T-helper 2 cell treated with Interferon-gamma antibody and Interleukin-4, amounts not matched to agents 100 ng/mL and 5 ng/mL, for 36 hours (primary cell): ENCODE data around the gene SMIM11. TPM values are rescaled to one million over a fixed set of nuclear protein-coding genes. Genes with fewer than 3 reads are reported as not detected.
"Not testable (repeated sequence)": the region's sequence is repeated elsewhere in the genome, so short reads cannot be mapped to it uniquely, and the experiment has no call there.

Experiments
- intact Hi-C: fragments of 100-400 bp; cut with micrococcal nuclease; formaldehyde crosslinking; loops from one replicate; pipeline ENCODE4 v1.15.1; 2023
- total RNA-seq: library from RNA; stranded (reverse); gene quantifications from 2 replicates; pipeline ENCODE4 v1.2.3, GENCODE V29; 2022

The SMIM11 gene
- total RNA-seq, 1 donor from 2014 or later, result 5.3 TPM

DNA sequence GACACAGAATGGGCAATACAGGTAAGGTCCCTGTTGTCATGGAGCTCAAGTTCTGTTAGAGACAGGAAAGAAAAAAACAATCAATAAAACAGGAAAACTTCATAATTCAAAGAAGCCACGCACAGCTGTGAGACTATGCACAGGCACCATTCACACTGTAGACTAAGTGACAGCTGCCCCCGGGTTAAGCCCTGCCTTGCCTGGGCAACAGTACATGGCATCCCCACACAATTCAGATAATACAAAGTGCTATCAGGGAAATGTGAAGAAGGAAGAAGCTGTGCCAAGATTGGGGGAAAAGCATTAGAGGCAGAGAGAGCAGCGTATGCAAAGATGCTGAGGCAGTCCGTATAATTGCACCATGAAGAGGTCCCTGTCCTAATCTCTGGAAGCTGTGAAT, 20.5 kb upstream of the SMIM11 start:
- intact Hi-C loops, result no loop called here

DNA sequence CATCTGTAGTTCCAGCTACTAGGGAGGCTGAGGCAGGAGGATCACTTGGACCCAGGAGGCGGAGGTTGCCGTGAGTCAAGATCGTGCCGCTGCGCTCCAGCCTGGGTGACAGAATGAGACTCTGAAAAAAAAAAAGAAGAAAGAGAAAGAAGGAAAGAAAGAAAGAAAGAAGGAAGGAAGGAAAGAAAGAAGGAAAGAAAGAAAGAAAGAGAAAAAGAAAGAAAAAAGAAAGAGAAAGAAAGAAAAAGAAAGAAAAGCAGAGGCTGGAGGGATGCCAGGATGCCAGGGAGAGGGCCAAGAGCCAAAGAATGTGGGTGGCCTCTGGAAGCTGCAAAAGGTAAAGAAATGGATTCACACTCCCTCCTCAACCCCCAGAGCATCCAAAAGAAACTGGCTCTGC, 19.7 kb upstream of the SMIM11 start:
- intact Hi-C loops, result no loop called here

DNA sequence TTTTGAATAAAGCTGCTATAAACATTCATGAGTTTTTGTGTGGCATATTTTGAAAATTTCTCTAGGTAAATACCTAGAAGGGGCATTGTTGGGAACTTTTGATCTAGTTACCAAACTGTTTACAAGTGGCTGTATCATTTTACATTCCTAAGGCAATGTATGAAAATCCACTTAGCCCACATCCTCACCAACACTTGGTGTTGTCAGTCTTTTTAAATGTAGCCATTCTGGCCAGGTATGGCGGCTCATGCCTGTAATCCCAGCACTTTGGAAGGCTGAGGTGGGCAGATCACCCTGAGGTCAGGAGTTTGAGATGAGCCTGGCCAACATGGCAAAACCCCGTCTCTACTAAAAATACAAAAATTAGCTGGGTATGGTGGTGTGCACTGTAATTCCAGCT, 17.4 kb upstream of the SMIM11 start:
- intact Hi-C loops, result no loop called here

DNA sequence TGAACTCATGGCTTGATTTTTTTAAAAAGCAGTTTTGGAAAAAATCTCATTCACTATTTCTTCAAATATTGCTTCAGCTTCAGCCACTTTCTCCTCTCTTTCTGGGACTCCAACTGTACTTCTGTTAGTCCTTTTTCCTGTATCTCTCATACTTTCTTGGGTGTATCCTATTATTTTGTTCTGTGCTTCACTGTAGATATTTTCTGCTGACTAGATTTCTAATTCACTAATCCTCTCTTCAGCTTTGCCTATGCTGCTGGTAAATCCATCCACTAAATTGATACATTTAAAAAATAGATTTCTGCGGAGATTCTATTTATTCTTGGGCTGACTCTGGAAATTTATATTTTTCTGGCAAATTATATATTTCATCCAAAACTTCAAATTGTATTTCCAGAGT, 16.4 kb upstream of the SMIM11 start:
- intact Hi-C loops, result no loop called here

DNA sequence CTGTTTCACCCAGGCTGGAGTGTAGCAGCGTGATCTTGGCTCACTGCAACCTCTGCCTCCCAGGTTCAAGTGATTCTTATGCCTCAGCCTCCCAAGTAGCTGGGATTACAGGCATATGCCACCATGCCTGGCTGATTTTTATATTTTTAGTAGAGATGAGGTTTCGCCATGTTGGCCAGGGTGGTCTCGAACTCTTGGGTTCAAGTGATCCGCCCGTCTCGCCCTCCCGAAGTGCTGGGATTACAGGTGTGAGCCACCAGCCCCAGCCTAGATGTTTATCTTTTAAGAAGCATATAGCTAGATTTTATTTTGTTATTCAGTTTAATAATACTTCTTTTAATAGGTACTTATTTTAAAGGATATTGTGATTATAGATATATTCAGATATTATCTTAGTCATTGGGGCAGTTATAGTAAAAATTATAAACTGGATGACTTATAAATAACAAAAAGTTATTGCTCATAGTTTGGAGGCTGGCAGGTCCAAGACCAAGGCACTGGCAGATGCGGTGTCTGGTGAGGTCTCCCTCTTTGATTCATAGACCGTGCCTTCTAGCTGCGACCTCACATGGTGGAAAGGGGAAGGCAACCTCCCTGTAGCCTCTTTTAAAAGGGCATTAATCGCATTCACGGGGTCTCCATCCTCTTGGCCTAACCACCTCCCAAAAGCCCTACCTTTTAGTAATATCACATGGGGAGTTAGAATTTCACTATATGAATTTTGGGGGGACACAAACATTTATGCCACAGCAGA, 14.6 kb upstream of the SMIM11 start:
- intact Hi-C loops, result no loop called here

DNA sequence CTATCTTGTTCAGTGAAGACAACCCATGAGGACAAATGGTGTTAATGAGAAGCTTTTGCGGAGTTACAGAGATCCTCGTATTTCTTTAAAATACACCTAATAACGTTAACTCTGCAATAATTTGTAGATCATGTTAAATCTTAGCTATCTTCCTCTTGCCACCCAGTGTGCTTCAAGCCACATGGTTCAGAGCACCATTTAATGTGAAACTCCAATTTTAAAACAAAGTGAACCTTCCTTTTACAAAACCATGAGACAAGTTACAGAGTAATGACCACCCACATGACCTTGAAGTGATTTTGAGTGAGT, 13.2 kb upstream of the SMIM11 start:
- intact Hi-C loops, result no loop called here

DNA sequence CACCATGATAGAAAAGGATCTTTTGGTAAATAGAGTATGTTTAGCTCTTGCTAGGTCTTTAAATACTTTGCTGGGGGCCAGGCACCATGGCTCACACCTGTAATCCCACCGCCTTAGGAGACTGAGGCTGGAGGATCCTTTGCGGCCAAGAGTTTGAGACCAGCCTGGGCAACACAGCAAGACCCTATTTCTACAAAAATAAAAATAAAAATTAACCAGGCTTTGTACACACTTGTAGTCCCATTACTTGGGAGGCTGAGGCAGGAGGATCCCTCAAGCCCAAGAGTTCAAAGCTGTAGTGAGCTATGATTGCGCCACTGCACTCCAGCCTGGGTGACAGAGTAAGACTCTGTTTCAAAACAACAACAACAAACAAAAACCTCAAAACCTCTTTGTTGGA, 12.6 kb upstream of the SMIM11 start:
- intact Hi-C loops, result no loop called here

DNA sequence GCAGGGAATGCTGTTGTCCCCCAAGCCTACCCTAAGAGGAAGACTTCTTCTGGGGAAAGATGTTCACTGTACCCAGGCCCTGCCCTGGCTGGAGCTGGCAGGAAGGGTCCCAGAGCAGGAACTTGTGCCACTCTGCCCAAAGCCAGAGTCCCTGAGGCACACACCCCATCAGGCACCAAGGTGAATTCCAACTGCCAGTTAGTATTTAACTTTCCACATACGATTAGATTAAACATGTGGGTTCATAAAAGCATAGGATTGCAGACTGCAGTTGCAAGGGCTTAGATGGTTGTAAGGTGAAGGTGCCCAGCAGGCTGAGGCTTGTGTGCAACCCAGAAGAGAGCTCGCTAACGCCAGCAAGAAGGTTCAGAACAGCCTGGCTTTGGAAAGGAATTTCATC, 11.6 kb upstream of the SMIM11 start, which contains the start of gene KCNE2:
Gene KCNE2 (plus strand): TSS at position 274 of the 400 bp plus-strand sequence. CDS start 6,473 bp downstream, outside the sequence.
- intact Hi-C loops, result no loop called here

DNA sequence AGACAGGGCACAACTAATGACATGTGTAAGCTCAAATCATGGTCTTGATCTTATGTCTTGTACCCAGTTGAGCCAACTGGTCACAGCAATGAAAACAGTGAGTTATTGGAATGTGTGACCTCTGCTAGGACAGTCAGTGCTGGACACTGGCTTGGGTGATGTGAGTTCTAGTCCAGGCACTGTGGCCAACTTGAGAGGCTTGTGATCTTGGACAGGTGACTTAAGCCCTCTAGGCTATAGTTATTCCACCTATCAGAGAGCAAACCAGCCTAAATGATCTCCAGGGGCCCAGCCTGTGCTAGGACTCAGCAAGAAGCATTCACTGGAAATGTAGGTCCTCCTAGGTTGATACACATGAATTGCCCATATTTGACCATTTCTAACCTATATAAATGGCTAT, 10.4 kb upstream of the SMIM11 start:
- intact Hi-C loops, result no loop called here

DNA sequence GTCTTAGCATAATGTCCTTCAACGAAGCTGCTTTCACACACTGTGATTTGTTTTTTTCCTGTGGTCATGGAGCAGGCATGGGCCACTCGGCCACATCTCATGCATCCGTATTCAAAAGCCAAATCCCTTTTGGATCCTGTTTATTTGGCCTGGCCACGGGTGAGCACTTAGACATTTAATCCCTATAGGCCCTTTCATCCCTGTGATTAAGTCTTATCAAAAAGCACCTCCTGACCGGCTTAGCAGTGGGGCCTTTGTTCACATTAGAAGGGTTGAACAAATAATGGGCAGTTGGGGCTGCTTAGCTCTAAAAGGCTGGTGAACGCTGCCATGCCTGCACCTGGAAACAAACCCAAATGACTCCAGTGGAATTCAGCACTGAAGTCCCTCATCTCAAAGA, 9.5 kb upstream of the SMIM11 start:
- intact Hi-C loops, result no loop called here

DNA sequence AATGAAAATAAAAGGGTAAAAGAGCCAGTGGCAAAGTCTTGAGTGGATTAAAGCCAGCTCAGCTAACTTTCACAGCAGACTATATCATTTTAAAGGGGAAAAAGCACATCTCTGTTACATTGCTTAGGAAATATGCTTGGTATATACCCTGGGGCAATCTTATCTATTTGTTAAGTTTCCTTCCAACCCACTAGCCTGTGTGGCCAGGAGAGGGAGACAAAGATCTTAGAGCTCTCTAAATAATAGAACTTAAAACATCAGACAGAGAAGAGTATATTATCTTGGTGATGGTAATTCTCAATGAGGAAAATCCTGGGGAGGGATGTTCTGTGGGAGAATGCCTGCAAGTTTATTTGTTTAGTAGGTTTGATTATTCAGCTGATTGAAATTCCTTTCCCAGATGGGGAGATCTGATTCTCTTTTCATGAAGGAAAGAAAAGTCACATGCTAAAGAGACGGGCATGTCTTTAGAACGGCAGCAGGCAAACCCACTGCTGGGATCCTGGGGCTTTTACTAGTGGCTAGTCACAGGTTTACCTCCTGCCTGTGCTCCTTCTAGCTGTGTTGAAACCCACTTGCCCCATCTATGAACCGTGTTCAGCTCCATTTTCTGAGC, 7.9 kb upstream of the SMIM11 start:
- intact Hi-C loops, result no loop called here

DNA sequence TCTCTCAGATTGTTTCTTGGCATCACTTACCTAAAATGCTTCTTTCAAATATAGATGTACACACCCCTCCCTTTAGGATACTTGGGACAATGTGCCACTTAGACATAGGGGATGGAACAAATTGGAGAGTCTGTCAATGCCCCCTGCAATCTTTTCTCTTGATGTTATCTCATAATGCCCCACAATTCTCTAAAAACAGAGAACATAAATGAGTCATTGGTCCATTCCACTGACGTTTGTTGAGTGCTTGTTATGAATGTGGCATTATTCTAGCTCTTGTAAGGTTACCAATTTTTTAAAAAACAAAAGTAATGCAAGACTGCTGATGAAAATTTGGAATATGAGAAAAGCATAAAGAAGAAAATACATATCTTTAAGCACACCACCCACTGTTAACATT, 5.6 kb upstream of the SMIM11 start:
- intact Hi-C loops, result no loop called here

DNA sequence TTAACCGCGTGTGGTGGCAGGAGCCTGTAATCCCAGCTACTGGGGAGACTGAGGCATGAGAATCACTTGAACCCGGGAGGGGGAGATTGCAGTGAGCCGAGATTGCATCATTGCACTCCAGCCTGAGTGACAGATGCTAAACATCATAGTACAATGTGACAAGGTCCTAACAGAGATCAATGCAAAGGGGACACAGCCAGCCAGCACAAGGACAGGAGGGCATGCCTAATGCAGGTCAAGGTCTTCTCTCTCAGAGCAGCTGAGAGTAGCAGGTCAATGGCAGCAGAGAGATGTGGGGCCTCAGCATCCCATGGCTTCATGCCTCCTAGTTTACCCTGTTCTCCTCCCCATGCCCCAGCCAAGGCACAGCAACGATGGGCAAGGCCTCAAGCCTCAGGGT, 3.0 kb upstream of the SMIM11 start:
- intact Hi-C loops, result no loop called here

DNA sequence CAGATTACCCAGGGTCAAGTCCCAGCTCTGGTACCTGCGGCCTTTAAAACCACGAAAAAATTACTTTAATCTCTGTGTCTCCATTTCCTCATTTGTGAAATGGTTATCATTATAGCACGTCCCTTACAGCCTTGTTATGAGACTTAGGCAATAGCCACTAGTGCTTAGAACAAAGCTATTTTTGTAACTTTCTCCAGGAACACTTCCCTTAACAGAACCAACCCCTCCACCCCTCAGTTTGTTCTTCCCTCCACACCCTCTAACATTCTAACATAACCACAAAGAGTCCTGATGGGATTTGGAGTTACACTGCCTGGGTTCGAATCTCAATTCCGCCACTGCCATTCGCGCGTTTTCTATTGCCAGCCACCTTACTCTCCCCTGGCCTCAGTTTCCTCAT, 845 bp upstream of the SMIM11 start:
- intact Hi-C loops, result not testable (repeated sequence)

DNA sequence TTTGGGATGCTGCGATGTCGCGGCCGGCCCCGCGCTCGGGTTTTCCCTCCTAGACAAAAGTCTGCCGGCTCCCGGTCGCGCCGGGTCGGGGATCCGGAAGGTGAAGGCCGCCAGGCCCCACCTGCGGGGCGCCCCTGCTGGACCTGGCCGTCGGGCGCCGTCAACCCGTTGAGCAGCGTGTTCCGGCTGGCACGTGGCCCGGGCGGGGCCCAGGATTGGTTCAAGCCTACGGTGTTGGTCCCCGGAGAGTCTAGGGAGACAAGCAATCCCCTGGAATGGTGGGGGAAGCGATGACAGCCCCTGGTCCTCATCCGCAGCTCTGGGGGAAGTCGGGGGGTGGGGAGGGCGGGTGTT, 289 bp downstream of the SMIM11 start:
- intact Hi-C loops, result not testable (repeated sequence)

DNA sequence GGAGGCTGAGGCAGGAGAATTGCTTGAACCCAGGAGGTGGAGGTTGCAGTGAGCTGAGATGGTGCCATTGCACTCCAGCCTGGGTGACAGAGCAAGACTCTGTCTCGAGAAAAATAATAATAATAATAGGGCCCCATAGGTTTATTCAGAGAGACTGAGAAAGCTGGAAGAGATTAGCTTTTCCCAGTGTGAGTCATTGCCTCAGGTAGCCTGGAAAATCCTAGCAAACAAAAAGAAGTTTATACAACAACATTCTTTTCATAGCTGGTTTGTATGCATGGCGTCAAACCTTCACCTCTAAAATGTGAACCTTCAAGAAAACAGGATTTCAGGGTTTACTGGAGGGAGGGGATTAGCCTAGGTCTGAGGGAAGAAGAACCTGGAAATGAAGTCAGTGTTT, 7.8 kb downstream of the SMIM11 start:
- intact Hi-C loops, result not testable (repeated sequence)

DNA sequence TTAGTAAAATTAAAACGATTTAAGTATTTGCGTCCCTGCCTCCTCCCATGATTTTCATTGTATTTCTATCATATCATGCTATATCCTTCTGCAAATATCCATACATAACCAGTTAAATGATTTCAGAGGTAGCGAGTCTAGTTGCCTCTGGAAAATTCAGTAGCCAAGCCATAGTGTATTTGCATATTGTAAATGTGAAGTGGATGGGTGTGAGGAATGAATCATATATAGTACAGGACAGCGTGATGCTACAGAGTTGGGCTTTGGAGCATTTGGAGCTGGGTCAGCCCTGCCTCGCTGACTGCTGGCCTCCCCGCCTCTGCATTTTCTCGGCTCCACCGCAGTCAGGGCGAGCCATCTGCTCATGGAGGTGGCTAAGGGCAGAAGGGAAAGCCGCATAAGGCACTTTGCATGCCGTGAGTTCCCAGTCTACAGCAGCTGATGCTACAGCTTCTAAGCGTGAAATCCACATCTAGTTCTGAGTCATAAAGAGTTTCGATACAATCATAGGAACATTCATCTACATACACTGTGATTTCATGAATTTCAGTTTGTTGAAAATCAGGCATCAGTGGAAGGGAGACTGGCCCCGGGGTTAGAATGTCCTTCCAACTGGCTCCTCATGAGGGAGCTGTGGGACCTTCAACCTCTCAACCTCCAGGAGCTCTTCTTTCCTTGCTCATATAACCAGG, 8.6 kb downstream of the SMIM11 start:
- intact Hi-C loops, result not testable (repeated sequence)

DNA sequence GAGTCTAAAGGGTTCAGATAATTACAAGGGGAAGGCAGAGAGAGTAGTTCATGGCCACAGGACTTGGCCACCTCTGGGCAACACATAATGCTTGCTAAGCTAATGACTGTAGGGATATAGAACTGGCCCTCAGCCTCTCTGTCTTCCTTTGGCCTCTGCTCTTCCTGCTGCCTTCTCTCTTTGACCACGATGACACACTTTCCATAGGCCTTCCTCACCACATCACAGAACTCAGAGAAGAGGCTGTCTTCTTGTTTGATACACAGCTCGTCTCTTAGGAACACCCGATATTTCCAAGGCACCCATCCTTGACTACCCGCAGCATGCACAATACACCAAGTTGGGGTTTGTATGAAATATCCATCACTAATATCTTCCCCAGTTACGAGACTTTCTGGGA, 25.2 kb downstream of the SMIM11 start:
- intact Hi-C loops, result not testable (repeated sequence)

DNA sequence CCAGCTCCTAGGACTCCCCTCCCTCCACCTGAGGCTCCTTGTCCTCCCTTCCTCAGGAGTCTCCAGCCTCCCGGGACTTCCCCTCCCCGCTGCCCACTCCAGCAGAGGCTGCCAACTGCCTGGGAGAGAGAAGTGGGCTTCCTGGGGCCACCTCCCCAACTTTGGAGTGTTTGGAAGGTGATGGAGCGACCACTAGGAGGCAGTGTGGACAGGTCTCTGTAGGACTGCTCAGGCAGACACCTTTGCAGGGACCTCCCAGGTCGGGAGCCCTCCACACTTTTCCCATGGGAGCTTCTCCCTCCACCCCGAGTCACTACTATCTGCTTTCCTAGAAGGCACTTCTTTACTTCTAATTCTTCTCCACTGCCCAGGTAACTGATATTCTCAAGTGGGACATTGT, 29.4 kb downstream of the SMIM11 start:
- intact Hi-C loops, result not testable (repeated sequence)

DNA sequence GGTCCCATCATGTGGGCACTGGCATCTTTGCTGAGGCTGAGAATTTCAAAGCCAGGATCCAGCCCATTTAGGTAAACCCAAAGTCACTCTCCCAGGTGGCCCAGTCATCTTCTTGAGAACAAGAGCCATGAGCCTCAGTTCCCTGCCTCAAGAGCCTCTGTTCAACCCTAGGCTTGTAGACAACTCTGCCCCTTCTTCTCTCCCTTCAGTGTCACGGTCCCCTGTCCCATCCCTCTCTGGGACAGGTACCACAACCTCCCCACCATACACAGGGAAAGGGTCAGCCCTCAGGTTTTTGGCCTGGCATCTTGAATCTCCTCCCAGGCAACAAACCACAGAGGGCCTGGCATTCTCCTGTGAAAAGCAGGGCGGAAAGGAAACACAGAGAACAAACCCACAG, 30.4 kb downstream of the SMIM11 start:
- intact Hi-C loops, result not testable (repeated sequence)

DNA sequence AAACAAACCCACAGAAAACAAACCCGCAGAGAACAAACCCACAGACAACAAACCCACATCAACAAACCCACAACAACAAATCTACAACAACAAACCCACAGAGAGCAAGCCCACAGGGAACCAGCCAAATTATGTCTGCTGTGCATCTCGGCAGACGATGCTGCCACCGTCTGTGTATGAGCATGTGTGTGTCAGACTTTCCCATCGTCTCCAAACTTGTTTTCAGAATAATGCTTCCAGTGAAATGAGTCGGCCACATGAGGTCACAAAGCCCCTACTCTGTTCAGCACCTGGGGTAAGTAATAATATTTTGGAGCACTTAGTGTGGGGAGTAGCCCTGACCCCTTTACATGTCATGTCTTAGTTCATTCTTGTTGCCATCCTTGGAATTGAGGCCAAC, 30.8 kb downstream of the SMIM11 start:
- intact Hi-C loops, result not testable (repeated sequence)

DNA sequence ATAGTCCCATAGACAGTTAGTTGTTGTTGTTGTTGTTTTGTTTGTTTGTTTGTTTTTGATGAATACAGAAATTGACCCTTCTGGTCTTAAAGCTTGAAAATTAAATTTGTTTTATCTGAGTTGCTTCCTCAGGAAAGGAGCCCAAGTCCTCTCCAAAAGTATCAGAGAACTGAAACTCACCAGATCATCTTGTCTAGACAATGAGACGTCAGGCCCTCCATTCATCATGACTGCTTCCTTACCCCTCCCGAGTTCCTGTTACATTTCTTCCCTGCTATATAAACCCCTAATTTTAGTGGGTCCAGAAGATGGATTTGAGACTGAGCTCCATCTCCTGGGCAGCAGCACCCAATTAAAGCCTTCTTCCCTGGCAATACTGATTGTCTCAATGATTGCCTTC, 31.4 kb downstream of the SMIM11 start:
- intact Hi-C loops, result not testable (repeated sequence)

DNA sequence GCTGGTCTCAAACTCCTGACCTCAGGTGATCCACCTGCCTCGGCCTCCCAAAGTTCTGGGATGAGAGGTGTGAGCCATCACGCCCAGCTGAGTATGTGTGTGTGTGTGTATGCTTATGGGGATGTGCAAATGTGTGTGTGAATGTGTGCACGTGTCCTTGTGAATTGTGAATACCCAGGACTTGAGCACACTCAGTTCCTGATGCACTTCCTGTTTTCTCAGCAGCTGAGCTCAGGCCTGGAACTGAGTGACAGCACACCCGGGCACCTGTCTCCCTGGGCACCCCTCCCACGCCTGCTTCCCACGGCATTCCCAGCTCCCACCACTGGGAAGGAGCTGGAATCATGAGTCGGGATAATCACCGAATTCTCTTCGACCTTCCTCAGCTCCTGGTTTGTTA, 32.0 kb downstream of the SMIM11 start:
- intact Hi-C loops, result not testable (repeated sequence)
